ENCODE results near the gene BACE1.

DNA sequence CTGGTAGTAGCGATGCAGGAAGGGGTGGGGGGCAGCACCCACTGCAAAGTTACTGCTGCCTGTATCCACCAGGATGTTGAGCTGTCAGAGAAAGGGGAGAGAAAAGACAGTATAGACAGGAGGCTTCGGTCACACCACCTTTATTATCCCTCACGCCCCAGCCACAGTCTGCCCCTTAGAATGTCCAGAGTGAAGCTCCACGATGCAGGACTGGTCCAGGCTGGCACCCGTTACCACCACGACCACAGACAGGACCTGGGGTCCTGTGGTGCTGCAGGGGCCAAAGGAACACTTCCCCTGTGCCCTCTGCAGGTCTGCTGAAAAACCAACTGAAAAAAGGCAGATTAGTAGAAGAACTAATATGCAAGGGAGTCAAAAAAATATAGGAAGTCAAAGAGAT is 19.2 kb downstream of the BACE1 start:
- TF ChIP-seq CTCF (IDR thresholded peaks at IDR 0.05) = no peak
- no peak for TF ChIP-seq EZH2phosphoT487 (IDR thresholded peaks at IDR 0.05)

All from neural progenitor cell (in vitro differentiated cells).